ENCODE results near the gene NDUFAB1.

The NDUFAB1 gene

GRCh38 chr16:23570992-23571632, 25.0 kb downstream of the NDUFAB1 start:
- no peaks in the 10 kb centered on the region for H3K4me1 ChIP-seq (ENCODE audit: control insufficient read depth, insufficient read depth, low read length)
- H3K27ac ChIP-seq (ENCODE audit: low read depth, low read length): no peak overlapping the region
- H3K27me3 ChIP-seq (ENCODE audit: control insufficient read depth, insufficient read depth, low read length): no peaks in the 10 kb centered on the region
- peaks cover 87% of the 10 kb centered on the region for H3K36me3 ChIP-seq (ENCODE audit: control insufficient read depth, insufficient read depth, low read length)
- no peak overlapping the region for H3K4me3 ChIP-seq (ENCODE audit: low read depth, low read length)
- H3K9me3 ChIP-seq (ENCODE audit: control insufficient read depth, insufficient read depth, low read length): no peaks in the 10 kb centered on the region
- no peak overlapping the region for H3K9ac ChIP-seq (ENCODE audit: low read depth, low read length)

- H3K4me3 ChIP-seq (ENCODE audit: low read depth, low read length): no peak overlapping the region
- no peak overlapping the region for H3K9ac ChIP-seq (ENCODE audit: low read depth, low read length)
- H3K27ac ChIP-seq (ENCODE audit: low read depth, low read length): no peak overlapping the region
- H3K4me1 ChIP-seq (ENCODE audit: control insufficient read depth, insufficient read depth, low read length): no peaks in the 10 kb centered on the region
- no peaks in the 10 kb centered on the region for H3K9me3 ChIP-seq (ENCODE audit: control insufficient read depth, insufficient read depth, low read length)
- peaks cover 97% of the 10 kb centered on the region for H3K36me3 ChIP-seq (ENCODE audit: control insufficient read depth, insufficient read depth, low read length)
- H3K27me3 ChIP-seq (ENCODE audit: control insufficient read depth, insufficient read depth, low read length): no peaks in the 10 kb centered on the region
Observed at GRCh38 chr16:23567602-23568001, 28.5 kb downstream of the NDUFAB1 start.

GRCh38 chr16:23566724-23567123, 29.4 kb downstream of the NDUFAB1 start:
- H3K9me3 ChIP-seq (ENCODE audit: control insufficient read depth, insufficient read depth, low read length): no peaks in the 10 kb centered on the region
- H3K36me3 ChIP-seq (ENCODE audit: control insufficient read depth, insufficient read depth, low read length): peaks cover 97% of the 10 kb centered on the region
- H3K27ac ChIP-seq (ENCODE audit: low read depth, low read length): no peak overlapping the region
- H3K27me3 ChIP-seq (ENCODE audit: control insufficient read depth, insufficient read depth, low read length): no peaks in the 10 kb centered on the region
- no peaks in the 10 kb centered on the region for H3K4me1 ChIP-seq (ENCODE audit: control insufficient read depth, insufficient read depth, low read length)
- H3K4me3 ChIP-seq (ENCODE audit: low read depth, low read length): no peak overlapping the region
- no peak overlapping the region for H3K9ac ChIP-seq (ENCODE audit: low read depth, low read length)

GRCh38 chr16:23564575-23565363, 31.3 kb downstream of the NDUFAB1 start:
- Histone ChIP-seq H3K9me3 (ENCODE audit: control insufficient read depth, insufficient read depth, low read length) (no peaks in the 10 kb centered on the region), H3K4me3 (ENCODE audit: low read depth, low read length) (no peak overlapping the region), H3K4me1 (ENCODE audit: control insufficient read depth, insufficient read depth, low read length) (no peaks in the 10 kb centered on the region), H3K9ac (ENCODE audit: low read depth, low read length) (no peak overlapping the region), H3K36me3 (ENCODE audit: control insufficient read depth, insufficient read depth, low read length) (peaks cover 97% of the 10 kb centered on the region), H3K27me3 (ENCODE audit: control insufficient read depth, insufficient read depth, low read length) (no peaks in the 10 kb centered on the region), H3K27ac (ENCODE audit: low read depth, low read length) (no peak overlapping the region)

- H3K27ac ChIP-seq (ENCODE audit: low read depth, low read length): no peak overlapping the region
- no peaks in the 10 kb centered on the region for H3K9me3 ChIP-seq (ENCODE audit: control insufficient read depth, insufficient read depth, low read length)
- H3K27me3 ChIP-seq (ENCODE audit: control insufficient read depth, insufficient read depth, low read length): no peaks in the 10 kb centered on the region
- H3K4me1 ChIP-seq (ENCODE audit: control insufficient read depth, insufficient read depth, low read length): no peaks in the 10 kb centered on the region
- H3K9ac ChIP-seq (ENCODE audit: low read depth, low read length): no peak overlapping the region
- no peak overlapping the region for H3K4me3 ChIP-seq (ENCODE audit: low read depth, low read length)
- H3K36me3 ChIP-seq (ENCODE audit: control insufficient read depth, insufficient read depth, low read length): peaks cover 91% of the 10 kb centered on the region
Observed at GRCh38 chr16:23563186-23563585, 32.9 kb downstream of the NDUFAB1 start.

GRCh38 chr16:23562505-23562904, 33.6 kb downstream of the NDUFAB1 start:
- Histone ChIP-seq H3K9me3 (ENCODE audit: control insufficient read depth, insufficient read depth, low read length) (no peaks in the 10 kb centered on the region), H3K27ac (ENCODE audit: low read depth, low read length) (no peak overlapping the region), H3K9ac (ENCODE audit: low read depth, low read length) (no peak overlapping the region), H3K36me3 (ENCODE audit: control insufficient read depth, insufficient read depth, low read length) (peaks cover 85% of the 10 kb centered on the region), H3K27me3 (ENCODE audit: control insufficient read depth, insufficient read depth, low read length) (no peaks in the 10 kb centered on the region), H3K4me3 (ENCODE audit: low read depth, low read length) (no peak overlapping the region), H3K4me1 (ENCODE audit: control insufficient read depth, insufficient read depth, low read length) (no peaks in the 10 kb centered on the region)

- no peak overlapping the region for H3K4me3 ChIP-seq (ENCODE audit: low read depth, low read length)
- no peak overlapping the region for H3K27ac ChIP-seq (ENCODE audit: low read depth, low read length)
- H3K4me1 ChIP-seq (ENCODE audit: control insufficient read depth, insufficient read depth, low read length): no peaks in the 10 kb centered on the region
- no peak overlapping the region for H3K9ac ChIP-seq (ENCODE audit: low read depth, low read length)
- H3K36me3 ChIP-seq (ENCODE audit: control insufficient read depth, insufficient read depth, low read length): peaks cover 75% of the 10 kb centered on the region
- H3K9me3 ChIP-seq (ENCODE audit: control insufficient read depth, insufficient read depth, low read length): no peaks in the 10 kb centered on the region
- no peaks in the 10 kb centered on the region for H3K27me3 ChIP-seq (ENCODE audit: control insufficient read depth, insufficient read depth, low read length)
Observed at GRCh38 chr16:23561586-23561985, 34.5 kb downstream of the NDUFAB1 start.

- Histone ChIP-seq H3K36me3 (ENCODE audit: control insufficient read depth, insufficient read depth, low read length) (peaks cover 46% of the 10 kb centered on the region), H3K9me3 (ENCODE audit: control insufficient read depth, insufficient read depth, low read length) (no peaks in the 10 kb centered on the region), H3K4me1 (ENCODE audit: control insufficient read depth, insufficient read depth, low read length) (no peaks in the 10 kb centered on the region), H3K27ac (ENCODE audit: low read depth, low read length) (peak overlapping the region; percentile 96), H3K9ac (ENCODE audit: low read depth, low read length) (peak overlapping the region; percentile 86), H3K27me3 (ENCODE audit: control insufficient read depth, insufficient read depth, low read length) (no peaks in the 10 kb centered on the region), H3K4me3 (ENCODE audit: low read depth, low read length) (peak overlapping the region; percentile 80)
Observed at GRCh38 chr16:23557779-23558702, 38.1 kb downstream of the NDUFAB1 start.

- H3K4me3 ChIP-seq (ENCODE audit: low read depth, low read length): peak within 1 kb of the TSS; percentile 80
- no peaks in the 10 kb centered on the region for H3K4me1 ChIP-seq (ENCODE audit: control insufficient read depth, insufficient read depth, low read length)
- H3K27me3 ChIP-seq (ENCODE audit: control insufficient read depth, insufficient read depth, low read length): no peaks in the 10 kb centered on the region
- H3K9me3 ChIP-seq (ENCODE audit: control insufficient read depth, insufficient read depth, low read length): no peaks in the 10 kb centered on the region
- peak within 1 kb of the TSS; percentile 92 for H3K9ac ChIP-seq (ENCODE audit: low read depth, low read length)
- H3K27ac ChIP-seq (ENCODE audit: low read depth, low read length): peak within 1 kb of the TSS; percentile 96
- H3K36me3 ChIP-seq (ENCODE audit: control insufficient read depth, insufficient read depth, low read length): peaks cover 46% of the 10 kb centered on the region
Observed at GRCh38 chr16:23556881-23557778, 39.0 kb downstream of the NDUFAB1 start, which contains the start of the genes EARS2 and UBFD1. TSS of gene EARS2 (minus strand) at chr16:23557350. CDS start at chr16:23557343, 7 bp downstream. TSS of gene UBFD1 (plus strand) at chr16:23557727. CDS start at chr16:23557743, 16 bp downstream.

- Histone ChIP-seq H3K4me3 (ENCODE audit: low read depth, low read length) (no peak overlapping the region), H3K4me1 (ENCODE audit: control insufficient read depth, insufficient read depth, low read length) (no peaks in the 10 kb centered on the region), H3K27ac (ENCODE audit: low read depth, low read length) (no peak overlapping the region), H3K9ac (ENCODE audit: low read depth, low read length) (no peak overlapping the region), H3K9me3 (ENCODE audit: control insufficient read depth, insufficient read depth, low read length) (no peaks in the 10 kb centered on the region), H3K36me3 (ENCODE audit: control insufficient read depth, insufficient read depth, low read length) (peaks cover 44% of the 10 kb centered on the region), H3K27me3 (ENCODE audit: control insufficient read depth, insufficient read depth, low read length) (no peaks in the 10 kb centered on the region)
Observed at GRCh38 chr16:23554536-23554935, 41.6 kb downstream of the NDUFAB1 start.
